HG02885 (cell line): ENCODE data around the gene MVB12B.

ENCODE experiments used
- ATAC-seq: cut with Tn5 transposase; IDR thresholded peaks from one replicate; pipeline ENCODE4 v1.9.1; 2021; ENCODE audit warnings: mild to moderate bottlenecking; ENCODE audit not compliant: unreplicated experiment, poor library complexity

MVB12B gene

GRCh38 chr9:126420643-126421564 is 94.3 kb downstream of the MVB12B start:
- no peak for ATAC-seq

DNA sequence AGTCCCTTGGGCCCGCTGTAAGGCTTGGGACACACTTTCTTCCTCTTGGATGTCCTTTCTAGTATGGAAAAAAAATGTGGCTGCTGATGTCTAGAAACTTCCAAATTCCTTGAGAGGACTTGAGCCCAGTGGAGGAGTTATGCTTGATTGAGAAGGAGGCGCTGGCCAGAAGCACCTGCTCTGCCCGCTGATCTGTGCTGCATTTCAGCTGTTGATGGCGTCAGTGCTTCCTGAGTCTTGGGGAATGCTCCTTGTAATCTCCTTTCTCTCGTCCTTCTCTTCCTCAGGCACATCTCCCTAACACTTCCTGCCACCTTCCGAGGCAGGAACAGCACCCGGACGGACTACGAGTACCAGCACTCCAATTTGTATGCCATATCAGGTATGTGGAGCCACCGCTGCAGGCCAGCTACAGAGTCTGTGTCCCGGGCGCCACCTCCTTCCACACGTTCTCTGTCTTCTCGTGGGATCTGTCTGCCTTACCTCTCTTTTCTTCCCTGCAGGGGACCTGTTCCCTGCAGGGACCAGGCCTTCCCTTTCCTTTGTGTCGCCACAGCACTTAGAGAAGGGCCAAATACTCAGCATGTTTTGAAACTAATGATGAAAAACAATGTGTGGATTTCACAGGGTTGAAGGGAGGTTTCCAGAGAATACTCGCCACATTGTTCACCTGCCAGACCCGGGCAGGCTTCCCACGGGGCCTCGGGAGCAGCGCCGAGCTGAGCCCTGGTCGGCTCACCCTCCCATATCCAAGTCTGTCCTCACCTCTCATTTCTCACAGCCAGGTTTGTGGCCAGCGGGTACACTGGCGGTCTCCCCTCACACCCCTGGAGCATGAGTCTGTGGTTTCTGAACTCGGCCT is 95.2 kb downstream of the MVB12B start:
- no peak for ATAC-seq

GRCh38 chr9:126423142-126423915 is 96.7 kb downstream of the MVB12B start:
- ATAC-seq = no peak

DNA sequence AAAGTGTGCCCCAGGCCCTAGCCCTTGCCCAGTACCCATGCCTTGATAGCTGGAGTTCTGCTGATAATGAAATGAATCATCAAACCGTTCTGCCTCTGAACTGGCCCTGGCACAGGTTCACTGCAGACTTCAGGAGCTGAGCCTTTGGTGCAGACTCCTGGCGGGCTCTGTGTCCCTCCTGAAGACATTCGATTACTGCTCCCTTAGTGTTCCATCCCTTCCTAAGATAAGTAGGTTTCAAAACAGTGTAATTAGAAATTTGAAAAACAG is 97.2 kb downstream of the MVB12B start:
- no peak for ATAC-seq

GRCh38 chr9:126424511-126424910 is 97.9 kb downstream of the MVB12B start:
- no peak for ATAC-seq

- no peak for ATAC-seq
These were observed 102.0 kb downstream of the MVB12B start for GRCh38 chr9:126428534-126429175.

DNA sequence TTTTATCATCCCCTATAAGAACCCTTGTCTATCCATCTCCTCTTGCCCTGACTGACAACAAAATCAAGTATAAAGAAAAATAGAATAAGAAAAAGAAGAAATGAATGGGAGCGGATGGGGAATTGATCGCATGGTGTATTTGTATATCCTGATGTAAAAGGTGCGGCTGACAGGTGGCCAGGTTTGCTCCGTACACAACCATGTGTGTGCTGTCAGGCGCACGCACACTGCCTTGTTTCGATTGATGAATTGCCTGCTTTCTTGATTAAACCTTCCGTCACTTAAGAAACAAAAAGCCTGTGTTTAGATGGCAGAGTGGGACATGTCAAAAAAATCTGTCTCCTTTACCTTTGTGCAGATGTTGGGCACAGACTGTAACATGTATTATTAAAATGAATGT is 102.6 kb downstream of the MVB12B start:
- no peak for ATAC-seq

DNA sequence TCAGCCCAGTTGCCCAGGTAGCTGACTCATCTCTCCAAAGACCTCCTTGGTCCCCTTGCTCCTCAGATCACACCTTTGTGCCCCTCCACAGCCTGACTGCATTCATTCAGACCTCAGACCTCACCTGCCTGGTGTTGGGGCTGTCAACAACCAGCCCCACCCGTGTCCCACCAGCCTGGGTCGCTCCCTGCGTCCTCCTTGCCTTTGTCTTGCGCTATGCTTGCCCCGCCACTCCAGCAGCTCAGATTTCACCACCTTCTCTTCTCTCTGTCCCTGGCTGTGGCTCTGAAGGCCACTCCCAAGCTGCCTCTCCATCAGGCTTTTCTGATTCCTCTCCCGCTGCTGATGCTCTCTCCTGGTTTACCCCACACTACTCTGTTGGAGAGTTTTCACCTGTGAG is 103.5 kb downstream of the MVB12B start:
- no peak for ATAC-seq

- no peak for ATAC-seq
These were observed 104.6 kb downstream of the MVB12B start for GRCh38 chr9:126431077-126431742.

DNA sequence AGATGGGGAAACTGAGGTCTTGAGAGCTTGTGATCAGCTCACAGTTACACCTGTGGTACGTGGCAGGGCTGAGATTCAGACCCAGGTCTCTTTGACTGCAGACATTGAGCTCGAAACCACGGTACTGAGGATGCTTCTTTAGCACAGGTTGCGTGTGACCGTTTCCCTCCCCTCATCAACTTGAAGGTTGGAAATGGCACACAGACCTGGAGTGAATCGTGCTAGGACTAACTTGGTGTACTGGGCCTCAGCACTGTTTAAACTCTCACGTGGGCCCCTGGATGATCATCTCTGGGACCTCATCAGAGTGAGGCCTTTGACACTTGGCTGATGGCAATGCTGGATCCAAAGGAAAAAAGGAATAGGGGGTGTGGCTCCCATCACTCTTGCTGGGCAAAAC is 106.0 kb downstream of the MVB12B start:
- no peak for ATAC-seq

DNA sequence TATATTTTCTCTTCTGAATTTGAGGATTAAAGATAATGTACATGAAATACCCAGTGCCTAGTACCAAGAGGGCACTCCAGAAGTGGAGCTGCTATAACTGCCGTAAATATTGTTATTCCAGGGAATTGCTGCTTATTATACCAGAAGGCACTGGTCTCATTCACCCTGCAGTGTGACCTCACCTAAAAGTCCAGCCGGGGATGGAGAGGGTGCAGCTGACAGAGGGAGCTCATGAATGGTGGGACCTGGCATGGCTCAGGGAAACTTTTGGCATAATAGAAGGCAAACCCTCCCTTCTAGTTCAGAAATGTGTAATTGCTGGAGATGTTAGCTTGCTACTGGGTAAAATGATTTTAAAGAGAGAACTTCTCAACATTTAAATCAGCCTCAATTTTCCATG is 108.5 kb downstream of the MVB12B start:
- ATAC-seq = no peak

DNA sequence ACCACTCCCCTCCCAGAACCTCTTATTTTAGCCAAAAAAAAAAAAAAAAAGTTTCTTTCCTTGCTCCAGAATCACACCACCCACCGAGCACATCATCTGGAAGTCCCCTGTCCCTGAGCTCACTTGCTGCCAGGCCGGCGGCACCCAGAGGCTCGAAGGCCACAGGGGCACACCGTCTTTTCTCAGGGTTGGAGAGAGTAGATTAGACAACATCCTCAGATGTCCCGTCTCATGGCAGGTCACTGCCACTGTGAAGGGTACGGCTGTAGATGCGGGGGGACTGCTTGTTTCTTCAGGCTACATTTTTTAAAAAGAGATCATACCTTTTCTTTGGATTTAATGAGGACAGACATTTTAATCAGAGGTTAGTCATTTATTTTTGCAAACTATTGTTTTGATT is 109.0 kb downstream of the MVB12B start:
- no peak for ATAC-seq

DNA sequence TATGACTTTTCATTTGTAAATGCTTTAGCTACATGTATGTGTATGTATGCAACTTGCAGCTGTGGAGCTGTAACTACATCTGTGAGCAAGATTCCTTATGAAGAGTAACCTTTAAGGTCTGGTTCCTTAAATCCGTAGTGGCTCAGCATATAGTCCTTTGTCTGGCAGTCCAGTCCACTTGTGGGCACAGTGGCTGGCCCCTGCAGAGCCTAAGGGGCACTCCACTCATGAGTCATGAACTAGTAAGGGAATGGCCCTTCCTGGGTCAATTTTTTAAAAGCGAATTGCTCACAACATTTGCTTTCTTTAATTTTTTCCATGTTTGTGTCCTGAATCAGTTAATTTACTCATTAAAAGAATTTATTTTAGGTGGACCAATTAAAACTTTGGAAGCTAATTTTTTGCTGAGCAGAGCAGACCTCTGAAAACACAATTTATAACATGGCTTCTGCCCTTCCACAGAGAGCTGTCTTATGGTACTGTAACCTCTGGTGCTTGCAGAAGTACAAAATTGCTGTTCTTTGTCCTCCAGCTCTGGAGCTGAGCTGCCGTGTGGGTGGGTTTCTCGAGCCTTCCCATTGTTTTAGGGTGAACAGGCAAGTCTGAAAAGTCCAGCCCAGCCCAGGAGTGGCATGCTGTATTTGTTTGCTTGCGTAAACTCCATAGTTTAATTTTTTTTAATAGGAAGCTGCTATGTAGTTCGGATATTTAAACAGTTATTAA is 110.1 kb downstream of the MVB12B start:
- no peak for ATAC-seq

- no peak for ATAC-seq
These were observed 110.6 kb downstream of the MVB12B start for GRCh38 chr9:126437268-126437666.

DNA sequence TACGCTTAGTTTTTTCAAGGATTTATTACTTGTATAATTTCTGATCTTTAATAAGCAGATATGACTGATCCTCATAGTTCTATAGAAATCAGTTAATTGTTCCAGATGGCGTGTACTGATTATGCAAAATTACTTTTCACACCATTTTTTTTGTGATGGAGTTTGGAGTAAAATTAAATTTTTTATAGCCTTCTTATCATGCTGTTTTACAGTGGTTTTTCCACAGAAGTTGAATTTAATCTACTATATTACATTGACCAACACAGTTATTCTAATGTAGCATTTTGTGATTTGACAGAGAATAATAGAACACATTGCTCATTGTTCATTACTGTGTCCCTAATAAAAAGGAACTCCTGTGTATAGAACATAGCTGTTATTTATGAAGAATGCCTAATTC is 111.1 kb downstream of the MVB12B start:
- ATAC-seq = no peak

GRCh38 chr9:126438741-126439401 is 112.2 kb downstream of the MVB12B start:
- ATAC-seq = no peak

DNA sequence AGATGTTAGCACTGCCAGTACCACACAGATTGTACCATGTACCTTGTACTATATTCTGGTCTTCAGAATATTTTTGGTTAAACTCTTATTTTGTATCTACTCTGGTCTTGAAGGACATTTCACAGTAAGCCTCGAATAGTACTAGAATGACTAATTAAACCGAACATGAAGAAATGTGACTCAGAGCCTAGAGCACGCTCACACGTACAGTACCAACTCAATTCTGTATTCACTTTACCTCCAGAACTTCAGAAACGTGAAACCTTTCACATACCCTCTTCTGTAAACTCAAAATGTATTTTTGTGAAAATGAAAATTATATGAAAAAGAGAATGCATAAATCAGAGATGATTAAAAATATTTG is 112.8 kb downstream of the MVB12B start:
- ATAC-seq = no peak

DNA sequence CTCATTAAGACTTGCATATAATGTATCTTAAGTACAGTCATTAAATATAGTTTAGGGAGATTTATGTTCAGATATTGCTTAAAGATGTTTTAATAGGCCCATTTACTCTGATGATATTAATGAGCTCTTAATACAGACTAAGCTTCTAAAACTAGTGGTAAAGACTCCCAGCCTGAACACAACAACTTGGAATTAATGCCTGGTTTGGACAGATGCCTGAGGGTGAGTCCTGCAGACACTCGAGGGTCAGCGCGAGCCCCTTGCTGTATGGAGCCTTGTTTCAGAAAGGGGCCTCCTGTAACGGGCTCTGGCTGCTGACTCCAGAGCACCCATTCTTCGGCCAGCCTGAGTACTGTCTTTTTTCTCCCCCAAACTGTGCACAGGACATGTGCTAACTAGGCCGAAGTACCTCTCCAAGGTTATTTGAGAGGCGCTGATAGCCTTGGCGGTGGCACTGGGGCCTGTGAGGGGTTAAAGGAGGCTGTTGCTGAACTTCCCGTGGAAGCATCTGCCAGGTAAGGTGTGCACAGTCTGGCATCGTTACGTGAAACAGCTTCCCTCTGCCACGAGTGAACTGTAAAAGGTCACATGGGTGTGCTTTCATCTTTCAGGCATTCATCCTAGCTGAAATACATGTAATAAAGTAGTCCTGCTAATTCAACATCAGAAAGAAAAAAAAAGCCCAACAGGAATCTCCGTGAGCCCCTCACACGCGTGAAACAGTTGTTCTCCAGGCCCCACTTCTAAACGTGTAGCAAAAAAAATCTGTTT is 113.4 kb downstream of the MVB12B start:
- ATAC-seq = no peak
